ENCODE results near the gene ELANE.

ELANE gene

GRCh38 chr19:899336-900042 lies 47.4 kb downstream of the ELANE start:
- ChIA-PET POLR2A (no interaction called here), CTCF (no interaction called here)
- no peak for DNase-seq (ENCODE audit: extremely low spot score)
- no peak for TF ChIP-seq CTCF (IDR thresholded peaks at IDR 0.05; ENCODE audit: control extremely low read depth, extremely low read depth, low read depth, missing control alignments)

GRCh38 chr19:900043-900301 lies 47.9 kb downstream of the ELANE start:
- DNase-seq (ENCODE audit: extremely low spot score) = no peak
- no peak for TF ChIP-seq CTCF (IDR thresholded peaks at IDR 0.05; ENCODE audit: control extremely low read depth, extremely low read depth, low read depth, missing control alignments)
- POLR2A ChIA-PET = no interaction called here
- CTCF ChIA-PET = no interaction called here

DNA sequence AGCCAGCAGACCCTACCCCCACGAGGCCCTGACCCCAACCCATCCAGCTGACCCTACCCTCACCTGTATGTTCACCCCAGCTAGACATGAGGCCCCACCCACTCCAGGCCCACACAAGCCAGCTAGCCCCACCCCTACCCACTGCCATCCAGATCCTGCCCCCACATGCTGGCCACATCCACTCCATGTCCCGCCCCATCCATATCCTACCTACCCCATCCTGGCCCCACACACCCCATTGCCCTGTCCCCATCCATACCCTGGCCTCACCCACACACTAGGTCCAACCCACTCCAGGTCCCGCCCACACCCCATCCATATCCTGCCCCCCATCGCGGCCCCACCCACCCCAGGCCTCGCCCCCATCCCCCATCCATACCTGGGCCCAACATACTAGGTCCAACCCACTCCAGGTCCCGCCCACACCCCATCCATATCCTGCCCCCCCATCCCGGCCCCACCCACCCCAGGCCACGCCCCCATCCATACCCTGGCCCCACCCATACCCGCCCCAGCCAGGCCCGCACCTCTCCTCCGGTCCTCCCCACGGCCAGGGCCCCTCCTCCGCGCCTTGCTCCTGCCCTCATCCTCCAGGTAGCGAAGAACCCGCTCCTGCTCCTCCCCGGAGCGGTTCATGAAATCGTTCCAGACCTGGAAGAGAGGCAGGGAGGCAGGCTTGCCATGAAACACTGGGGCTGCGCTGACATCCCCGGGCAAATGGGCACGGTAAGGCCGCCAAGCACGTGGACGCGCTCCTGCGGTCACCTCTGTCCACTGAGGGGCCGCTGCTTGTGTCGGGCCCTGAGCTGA lies 48.4 kb downstream of the ELANE start:
- POLR2A ChIA-PET = interaction anchor here (0.6 kb wide), 1 partner anchor 9 kb away, joined by 3 read pairs; no protein-coding TSS in a partner anchor
- no peak for TF ChIP-seq CTCF (IDR thresholded peaks at IDR 0.05; ENCODE audit: control extremely low read depth, extremely low read depth, low read depth, missing control alignments)
- DNase-seq (ENCODE audit: extremely low spot score) = no peak
- CTCF ChIA-PET = interaction anchor here (1.8 kb wide), 1 partner anchor 37 kb away, joined by 7 read pairs; no protein-coding TSS in a partner anchor

DNA sequence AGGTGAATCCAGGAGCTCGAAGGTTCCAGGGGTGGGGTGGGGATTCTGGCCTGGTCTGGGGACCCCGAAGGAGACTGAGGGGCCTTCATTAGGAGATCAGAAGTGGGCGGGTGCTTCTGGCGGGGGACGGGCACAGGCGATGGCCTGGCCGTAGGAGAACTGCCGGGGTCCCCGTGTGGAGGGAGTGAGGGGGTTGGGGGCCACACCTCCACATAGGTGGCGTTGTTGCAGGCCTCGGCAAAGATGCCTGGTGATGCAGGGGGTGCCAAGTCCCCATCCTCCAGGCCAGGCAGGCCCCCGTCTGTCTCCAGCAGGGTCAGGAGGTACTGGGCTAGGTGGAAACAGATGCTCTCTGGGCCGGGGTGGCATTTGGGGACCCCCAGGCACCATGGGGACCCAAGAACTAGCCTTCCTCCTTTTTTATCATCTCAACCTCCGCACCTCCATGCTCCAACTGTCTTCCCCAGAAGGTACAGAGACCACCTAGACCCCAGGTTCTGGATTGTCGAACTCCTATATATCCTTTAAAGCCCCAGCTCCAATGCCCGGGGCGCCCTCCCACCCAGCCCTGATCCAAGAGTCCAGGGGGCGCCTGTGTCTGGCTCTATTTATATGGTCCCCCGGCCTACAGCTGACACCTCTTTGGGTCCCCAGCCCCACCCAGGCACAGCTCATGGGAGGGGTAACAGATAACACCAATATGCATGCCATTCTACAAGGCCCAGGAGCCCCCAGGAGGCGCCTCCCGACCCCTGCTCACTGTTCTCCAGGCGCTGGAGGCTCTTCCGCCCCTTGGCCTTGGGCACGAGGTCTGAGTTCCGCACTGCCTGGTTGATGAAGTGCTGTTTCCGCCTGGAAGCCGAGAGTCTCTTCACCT lies 49.4 kb downstream of the ELANE start:
- TF ChIP-seq CTCF (IDR thresholded peaks at IDR 0.05; ENCODE audit: control extremely low read depth, extremely low read depth, low read depth, missing control alignments) = no peak
- ChIA-PET POLR2A (interaction anchor here (0.6 kb wide), 2 partner anchors 8 to 26 kb away, joined by 3 read pairs; no protein-coding TSS in a partner anchor), CTCF (interaction anchor here (1.8 kb wide), 1 partner anchor 38 kb away, joined by 7 read pairs; no protein-coding TSS in a partner anchor)
- DNase-seq (ENCODE audit: extremely low spot score) = no peak

GRCh38 chr19:902093-902370 lies 49.9 kb downstream of the ELANE start:
- CTCF ChIA-PET = interaction anchor here (1.8 kb wide), 1 partner anchor 39 kb away, joined by 7 read pairs; no protein-coding TSS in a partner anchor
- POLR2A ChIA-PET = interaction anchor here (0.6 to 1.9 kb wide), 2 partner anchors 9 to 26 kb away, joined by 3 to 6 read pairs; partner anchors contain the start of genes MED16 and RNU6-9
- no peak for DNase-seq (ENCODE audit: extremely low spot score)
- no peak for TF ChIP-seq CTCF (IDR thresholded peaks at IDR 0.05; ENCODE audit: control extremely low read depth, extremely low read depth, low read depth, missing control alignments)

All from GM10248 (cell line).